Transverse colon (tissue), 4 donors: ENCODE measurements around the gene USO1. TPM values are rescaled to one million over a fixed set of nuclear protein-coding genes. Genes with fewer than 3 reads are reported as not detected.

Experiments used
- DNase-seq: peaks from one replicate; pipeline ENCODE4 v3.0.0-alpha.2; 2019
- H3K27ac ChIP-seq, 4 donors: fragments of 200-600 bp; sonication (generic); 2 replicates each; pipeline ENCODE4 v1.5.1; 2016 to 2018; ENCODE audit warnings: inconsistent platforms in 4 of 4
- H3K27me3 ChIP-seq: fragments of 200-600 bp; sonication (generic); 2 replicates; pipeline ENCODE4 v1.5.1; 2017; ENCODE audit warnings: inconsistent platforms
- H3K36me3 ChIP-seq, 4 donors: fragments of 200-600 bp; sonication (generic); 2 replicates each; pipeline ENCODE4 v1.5.1; 2017 to 2019; ENCODE audit warnings: inconsistent platforms in 4 of 4
- H3K4me1 ChIP-seq, 4 donors: fragments of 200-600 bp; sonication (generic); 2 replicates each; pipeline ENCODE4 v1.5.1; 2017 to 2020; ENCODE audit warnings: inconsistent platforms in 4 of 4
- H3K4me3 ChIP-seq, 4 donors: fragments of 200-600 bp; sonication (generic); 1 replicate in 1 of 4; 2 replicates in 3 of 4; pipeline versions ENCODE4 v1.5.1 to v1.6.1; 2017 to 2019; ENCODE audit warnings: inconsistent platforms in 4 of 4
- H3K9me3 ChIP-seq, 2 donors: fragments of 200-600 bp; sonication (generic); 2 replicates each; pipeline ENCODE4 v1.5.1; 2017 to 2019; ENCODE audit warnings: inconsistent platforms in 2 of 2
- CTCF ChIP-seq, 5 experiments: fragments of 200-600 bp in 3 of 5; fragments of 450-650 bp in 2 of 5; sonication (generic) in 3 of 5; IDR thresholded peaks; 1 replicate in 2 of 5; 2 replicates in 3 of 5; pipeline ENCODE4 v1.5.1; 2016 to 2017; ENCODE audit warnings: antibody characterized with exemption in 5 of 5, inconsistent platforms in 3 of 5, mild to moderate bottlenecking in 2 of 5, moderate library complexity in 1 of 5
- EP300 ChIP-seq: sonication (generic); formaldehyde crosslinking; IDR thresholded peaks from one replicate; pipeline ENCODE4 v1.6.1; 2017; ENCODE audit warnings: antibody characterized with exemption, low read depth
- POLR2A ChIP-seq: fragments of 450-650 bp; IDR thresholded peaks from one replicate; pipeline ENCODE4 v1.6.1; 2016; ENCODE audit warnings: antibody characterized with exemption, mild to moderate bottlenecking, moderate library complexity
- POLR2AphosphoS5 ChIP-seq, 3 donors: sonication (generic); formaldehyde crosslinking; IDR thresholded peaks; one replicate each; pipeline ENCODE4 v1.6.1; 2016; ENCODE audit warnings: antibody characterized with exemption in 3 of 3
- WGBS, 2 donors: methylation state at CpG; one replicate each; pipeline ENCODE4 v1.1.5; 2018; ENCODE audit warnings: low coverage in 1 of 2; 5-methylcytosine and 5-hydroxymethylcytosine counted together
- in situ Hi-C, 4 donors: fragments of 200-750 bp; cut with MboI; loops; one replicate each; pipeline versions ENCODE4 v1.15.0 to v1.15.1; 2017; ENCODE audit warnings: low sequenced_read_pairs in 3 of 4, low pct_ligation_motif_present in 1 of 4, low pct_unique_long_range_greater_than_20kb in 1 of 4
- intact Hi-C: fragments of 100-400 bp; cut with DNase I; formaldehyde crosslinking; loops from one replicate; pipeline ENCODE4 v1.15.1; 2023; ENCODE audit warnings: low total_unique reads
- total RNA-seq, 4 donors: library from RNA; depleted of rRNA; stranded (reverse); fragments of >200 nt; gene quantifications; one replicate each; pipeline ENCODE4 v1.1.0, GENCODE V29; 2016

The USO1 gene
- total RNA-seq, 4 donors from 2014 or later = 24.3 to 110 (median 61.0) TPM

- TF ChIP-seq EP300 (no peak), POLR2AphosphoS5 (IDR thresholded peaks at IDR 0.05) (no peak), CTCF (IDR thresholded peaks at IDR 0.05) (no peak), POLR2A (no peak)
Observed at GRCh38 chr4:75752637-75753036, 28.3 kb downstream of the USO1 start.

GRCh38 chr4:75769036-75769435, 44.7 kb downstream of the USO1 start:
- Histone ChIP-seq H3K27me3 (no peaks in the 10 kb centered on the region), H3K36me3 (peaks cover 0 to 39% (median 11%) of the 10 kb centered on the region in 4 donors), H3K4me1 (peaks cover 0 to 15% (median 6%) of the 10 kb centered on the region in 4 donors), H3K27ac (peak overlapping the region in 2 of 4 donors; percentile 43 to 59), H3K4me3 (no peak overlapping the region), H3K9me3 (no peaks in the 10 kb centered on the region)
- TF ChIP-seq POLR2AphosphoS5 (IDR thresholded peaks at IDR 0.05) (no peak), CTCF (IDR thresholded peaks at IDR 0.05) (no peak), EP300 (no peak), POLR2A (no peak)
- DNase-seq = no peak
- in situ Hi-C loops = no loop called here
- intact Hi-C loops = no loop called here

More at GRCh38 chr4:75752637-75753036, 28.3 kb downstream of the USO1 start:
- Histone ChIP-seq H3K27me3 (no peaks in the 10 kb centered on the region), H3K9me3 (no peaks in the 10 kb centered on the region), H3K4me3 (no peak overlapping the region), H3K27ac (no peak overlapping the region), H3K4me1 (no peaks in the 10 kb centered on the region), H3K36me3 (peaks cover 0 to 29% (median 8%) of the 10 kb centered on the region in 4 donors)
- intact Hi-C loops (no loop called here), in situ Hi-C loops (no loop called here)
- 62 to 90% methylated on average over 4 to 7 of the region's 7 CpGs for WGBS, 2 donors
- no peak for DNase-seq

- Histone ChIP-seq H3K27me3 (no peaks in the 10 kb centered on the region), H3K4me1 (peaks cover 0 to 15% (median 6%) of the 10 kb centered on the region in 4 donors), H3K9me3 (no peaks in the 10 kb centered on the region), H3K27ac (no peak overlapping the region), H3K36me3 (peaks cover 0 to 65% (median 22%) of the 10 kb centered on the region in 4 donors), H3K4me3 (no peak overlapping the region)
- intact Hi-C loops (no loop called here), in situ Hi-C loops (no loop called here)
- WGBS, 2 donors = 0% methylated on average over 1 of the region's 1 CpG
- TF ChIP-seq EP300 (no peak), POLR2A (no peak), POLR2AphosphoS5 (IDR thresholded peaks at IDR 0.05) (no peak), CTCF (IDR thresholded peaks at IDR 0.05) (no peak)
- no peak for DNase-seq
Observed at GRCh38 chr4:75771607-75772006, 47.2 kb downstream of the USO1 start.

- H3K4me3 ChIP-seq = no peak overlapping the region
- whole genome bisulfite sequencing, 2 donors = 89 to 92% methylated on average over 2 of the region's 2 CpGs
- H3K27ac ChIP-seq = no peak overlapping the region
- intact Hi-C loops = no loop called here
- H3K36me3 ChIP-seq = peaks cover 0 to 59% (median 27%) of the 10 kb centered on the region in 4 donors
- H3K9me3 ChIP-seq = no peaks in the 10 kb centered on the region
- in situ Hi-C loops = loop anchor here in 1 of 4 donors (25.0 kb wide), 1 partner anchor 185 kb away; no protein-coding TSS in a partner anchor
- H3K27me3 ChIP-seq = no peaks in the 10 kb centered on the region
- no peak for TF ChIP-seq POLR2A
- TF ChIP-seq POLR2AphosphoS5 (IDR thresholded peaks at IDR 0.05) = no peak
- no peak for TF ChIP-seq EP300
- no peak for TF ChIP-seq CTCF (IDR thresholded peaks at IDR 0.05)
- DNase-seq = no peak
- no peaks in the 10 kb centered on the region for H3K4me1 ChIP-seq
Observed at GRCh38 chr4:75777589-75777988, 53.2 kb downstream of the USO1 start.
